HG02763 (cell line): ENCODE data around the gene CCL4.
"Not testable (repeated sequence)": the region's sequence is repeated elsewhere in the genome, so short reads cannot be mapped to it uniquely, and the experiment has no call there.

ENCODE experiments used
- ATAC-seq: cut with Tn5 transposase; IDR thresholded peaks from one replicate; pipeline ENCODE4 v1.9.1; 2021; ENCODE audit warnings: mild to moderate bottlenecking, moderate library complexity; ENCODE audit not compliant: unreplicated experiment

The CCL4 gene

GRCh38 chr17:36103401-36103975 lies at the start of gene CCL4:
Gene CCL4 (plus strand): TSS chr17:36103827. CDS start chr17:36103906, 79 bp downstream.
- peak; percentile 70 for ATAC-seq

- ATAC-seq: no peak
Observed at GRCh38 chr17:36055171-36055570, 48.5 kb upstream of the CCL4 start.

GRCh38 chr17:36055921-36056520 lies 47.6 kb upstream of the CCL4 start:
- no peak for ATAC-seq

GRCh38 chr17:36057911-36058310 lies 45.7 kb upstream of the CCL4 start:
- no peak for ATAC-seq

- no peak for ATAC-seq
Observed at GRCh38 chr17:36059406-36059805, 44.2 kb upstream of the CCL4 start.

GRCh38 chr17:36060816-36061215 lies 42.8 kb upstream of the CCL4 start:
- ATAC-seq: no peak

GRCh38 chr17:36063786-36064541 lies 39.7 kb upstream of the CCL4 start, which contains the start of gene CCL18:
Gene CCL18 (plus strand): TSS chr17:36064272. CDS start chr17:36064343, 71 bp downstream.
- ATAC-seq: no peak

- no peak for ATAC-seq
Observed at GRCh38 chr17:36066365-36066985, 37.2 kb upstream of the CCL4 start.

GRCh38 chr17:36068524-36068923 lies 35.1 kb upstream of the CCL4 start:
- no peak for ATAC-seq

GRCh38 chr17:36069136-36069535 lies 34.5 kb upstream of the CCL4 start:
- ATAC-seq: no peak

GRCh38 chr17:36070427-36070826 lies 33.2 kb upstream of the CCL4 start:
- ATAC-seq: no peak

- ATAC-seq: no peak
Observed at GRCh38 chr17:36071751-36072150, 31.9 kb upstream of the CCL4 start.

- peak; percentile 61 for ATAC-seq
Observed at GRCh38 chr17:36072431-36073121, 31.1 kb upstream of the CCL4 start.

- ATAC-seq: no peak
Observed at GRCh38 chr17:36074365-36074764, 29.3 kb upstream of the CCL4 start.

- peak; percentile 26 for ATAC-seq
Observed at GRCh38 chr17:36081681-36082471, 21.8 kb upstream of the CCL4 start.

GRCh38 chr17:36082482-36083120 lies 21.0 kb upstream of the CCL4 start:
- ATAC-seq: peak; percentile 40

GRCh38 chr17:36083691-36084090 lies 19.9 kb upstream of the CCL4 start:
- not testable (repeated sequence) for ATAC-seq

- no peak for ATAC-seq
Observed at GRCh38 chr17:36085765-36086164, 17.9 kb upstream of the CCL4 start.

GRCh38 chr17:36086791-36087190 lies 16.8 kb upstream of the CCL4 start:
- ATAC-seq: no peak

- not testable (repeated sequence) for ATAC-seq
Observed at GRCh38 chr17:36087471-36087870, 16.2 kb upstream of the CCL4 start.
